ENCODE data around the gene CLDN9. TPM values are rescaled to one million over a fixed set of nuclear protein-coding genes. Genes with fewer than 3 reads are reported as not detected.

The CLDN9 gene
- total and polyA plus RNA-seq, 9 of the 15 experiments (the other 6 are each of a cell fraction or from before 2014, with no cell fraction given), result 0.12 to 0.44 (median 0.22) TPM; not detected in 4

DNA sequence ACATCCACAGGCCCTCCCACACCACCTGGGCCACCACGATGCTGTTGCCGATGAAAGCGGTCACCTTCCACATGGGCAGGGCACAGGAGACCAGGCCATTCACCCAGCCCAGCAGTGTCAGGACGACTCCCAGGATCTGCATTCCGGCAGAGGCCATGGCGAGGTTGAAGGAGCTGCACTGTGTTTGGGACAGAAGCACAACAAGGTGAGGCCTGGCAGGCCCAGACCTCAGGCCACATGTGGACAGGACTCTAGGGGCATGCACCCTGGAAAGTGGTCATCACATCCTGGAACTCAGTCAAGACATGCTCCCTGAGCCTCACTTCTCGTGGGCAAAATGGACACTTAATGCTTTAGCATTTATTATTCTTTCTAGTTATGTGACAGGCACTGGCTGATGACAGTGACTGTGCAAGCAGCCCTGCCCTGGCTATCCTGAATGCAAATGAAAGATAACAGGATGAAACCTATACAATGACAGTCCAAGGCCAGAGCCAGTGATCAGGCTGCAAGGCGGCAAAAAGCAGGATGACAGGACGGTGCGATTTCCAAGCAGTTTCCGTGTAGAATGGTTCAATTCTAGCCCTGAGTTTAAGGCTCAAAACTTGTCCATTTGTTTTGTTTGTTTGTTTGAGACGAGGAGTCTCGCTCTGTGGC lies 3.3 kb downstream of the CLDN9 start (continued):
- TF ChIP-seq PBX2 (CRISPR knock-in tag; IDR thresholded peaks at IDR 0.05; ENCODE audit: low read depth) (no peak), PBX2 (tag; conservative IDR thresholded peaks at IDR 0.05; ENCODE audit: low read depth) (peak; percentile 48; the same call in 1 of the 2 replicates), ATF6 (CRISPR knock-in tag; IDR thresholded peaks at IDR 0.05) (no peak), TCF3 (CRISPR knock-in tag; IDR thresholded peaks at IDR 0.05) (peak; percentile 71), FOXJ3 (CRISPR knock-in tag; IDR thresholded peaks at IDR 0.05) (no peak), STAT5B (CRISPR knock-in tag; IDR thresholded peaks at IDR 0.05) (no peak), DDX20 (tag; IDR thresholded peaks at IDR 0.05; ENCODE audit: low read depth) (no peak), ZNF445 (CRISPR knock-in tag; IDR thresholded peaks at IDR 0.05; ENCODE audit: low read depth) (no peak), ZNF764 (CRISPR knock-in tag; IDR thresholded peaks at IDR 0.05; ENCODE audit: low read depth) (no peak), USF1 (CRISPR knock-in tag; IDR thresholded peaks at IDR 0.05) (no peak)
